Measurements from ENCODE around the gene SLC39A11.

Gene SLC39A11

DNA sequence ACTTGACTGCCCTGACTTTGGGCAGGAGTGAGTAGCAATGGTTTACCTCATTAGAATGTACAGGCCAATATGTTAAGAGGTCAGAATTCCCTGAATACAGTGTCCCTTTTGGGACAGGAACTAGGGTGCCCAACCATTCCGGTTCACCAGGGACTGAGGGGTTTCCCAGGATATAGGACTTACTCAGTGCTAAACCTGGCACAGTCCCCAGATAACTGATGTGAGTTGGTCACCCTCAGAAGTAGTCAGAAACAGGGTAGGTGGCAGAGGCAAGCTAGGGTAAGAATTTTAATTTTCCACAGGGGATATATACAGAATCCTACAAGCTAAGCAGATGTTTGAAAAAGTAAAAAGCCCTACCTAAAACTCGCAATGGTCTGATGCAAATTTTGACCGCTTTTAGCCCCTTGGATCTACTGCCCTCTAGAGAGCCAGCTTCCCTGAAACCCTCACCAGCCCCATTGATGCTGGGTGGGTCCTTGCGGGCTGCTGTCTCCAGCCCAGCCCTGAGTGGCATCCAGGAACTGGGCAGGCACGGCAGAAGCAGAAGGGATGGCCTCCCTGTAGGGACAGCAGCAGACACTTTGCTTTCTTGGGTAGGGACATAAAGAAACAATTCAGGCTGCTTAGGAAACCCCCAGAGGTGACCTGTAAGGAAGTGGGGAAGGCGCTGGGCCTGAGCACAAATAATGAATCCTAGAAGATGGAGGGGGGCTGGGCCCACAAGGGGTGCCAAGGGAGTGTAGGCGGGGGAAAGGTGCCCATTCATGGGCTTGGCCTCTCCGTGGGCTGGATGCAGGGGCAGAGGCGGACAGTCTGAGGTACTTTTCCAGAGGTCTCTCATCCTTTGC, 434.8 kb downstream of the SLC39A11 start:
- WGBS, 2 experiments (ENCODE audit: insufficient coverage in 2 of 2), result 85 to 88% methylated on average over 8 to 9 of the region's 9 CpGs
- no peaks in the 10 kb centered on the region for H3K36me3 ChIP-seq (ENCODE audit: control insufficient read depth, insufficient read depth, low read length)

DNA sequence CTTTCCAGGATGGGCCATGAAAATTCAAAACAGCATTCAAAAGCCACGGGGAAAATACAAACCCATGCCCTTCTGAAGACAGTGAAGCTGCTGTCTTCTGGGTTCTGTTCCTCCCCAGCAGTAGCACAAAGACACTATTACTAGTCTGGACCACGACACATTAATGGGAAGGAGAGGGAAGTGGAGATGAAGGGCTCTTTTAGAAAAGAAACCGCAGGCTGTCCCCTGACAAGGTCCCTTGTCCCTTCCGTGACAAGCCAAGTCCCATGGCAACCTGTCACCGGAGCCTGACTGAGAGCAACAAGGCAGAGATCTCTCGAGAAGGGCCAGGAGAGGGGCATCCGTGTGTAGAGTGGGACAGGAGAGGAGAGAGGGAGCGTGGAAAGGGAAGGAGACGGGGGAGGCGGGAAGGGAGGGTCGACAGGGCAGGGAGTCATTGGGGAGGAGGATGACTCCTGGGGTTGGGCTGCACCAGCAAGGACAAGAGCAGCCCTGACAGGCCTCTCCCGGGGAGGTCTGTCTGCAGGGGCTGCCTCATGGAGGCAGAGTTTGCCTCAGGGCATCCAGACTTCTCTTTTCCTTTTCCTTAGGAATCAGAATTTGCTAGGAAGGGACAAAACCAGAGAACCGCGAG, 436.2 kb downstream of the SLC39A11 start:
- Histone ChIP-seq H3K36me3 (ENCODE audit: control insufficient read depth, insufficient read depth, low read length) (no peaks in the 10 kb centered on the region), H3K4me3 (ENCODE audit: extremely low read depth, insufficient read depth, low read length, poor library complexity, severe bottlenecking) (no peak overlapping the region), H3K27ac (ENCODE audit: low read depth, low read length, severe bottlenecking) (no peak overlapping the region), H3K9me3 (ENCODE audit: control insufficient read depth, low read length) (no peaks in the 10 kb centered on the region), H3K4me1 (ENCODE audit: control insufficient read depth, insufficient read depth, low read length, poor library complexity, severe bottlenecking) (peaks cover 14% of the 10 kb centered on the region)
- 65 to 68% methylated on average over 5 to 10 of the region's 14 CpGs for WGBS, 2 experiments (ENCODE audit: insufficient coverage in 2 of 2)

More for the DNA sequence above, 434.8 kb downstream of the SLC39A11 start:
- Histone ChIP-seq H3K4me1 (ENCODE audit: control insufficient read depth, insufficient read depth, low read length, poor library complexity, severe bottlenecking) (peaks cover 18% of the 10 kb centered on the region), H3K9me3 (ENCODE audit: control insufficient read depth, low read length) (no peaks in the 10 kb centered on the region), H3K27ac (ENCODE audit: low read depth, low read length, severe bottlenecking) (no peak overlapping the region), H3K4me3 (ENCODE audit: extremely low read depth, insufficient read depth, low read length, poor library complexity, severe bottlenecking) (no peak overlapping the region)

DNA sequence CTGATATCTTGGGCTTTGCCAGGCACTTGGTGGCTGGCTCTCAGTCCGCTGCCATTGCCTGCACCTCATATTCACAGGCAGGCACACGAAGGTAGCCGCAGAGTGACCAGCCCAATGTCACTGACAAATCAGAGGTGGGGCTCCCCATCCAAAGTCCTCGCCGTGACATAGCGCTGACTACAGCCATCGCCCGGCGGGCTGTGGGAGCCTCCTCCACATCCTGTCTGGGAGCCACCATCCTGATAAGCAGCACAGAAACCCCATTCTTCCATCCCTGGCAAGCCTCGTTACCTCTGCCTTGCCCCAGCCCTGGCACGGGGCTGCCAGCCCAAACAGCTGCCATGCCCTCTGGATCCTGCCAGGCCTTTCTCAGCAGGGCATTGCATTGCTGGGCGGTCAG, 437.8 kb downstream of the SLC39A11 start:
- no peak overlapping the region for H3K27ac ChIP-seq (ENCODE audit: low read depth, low read length, severe bottlenecking)
- no peak overlapping the region for H3K4me3 ChIP-seq (ENCODE audit: extremely low read depth, insufficient read depth, low read length, poor library complexity, severe bottlenecking)
- peaks cover 6% of the 10 kb centered on the region for H3K4me1 ChIP-seq (ENCODE audit: control insufficient read depth, insufficient read depth, low read length, poor library complexity, severe bottlenecking)
- no peaks in the 10 kb centered on the region for H3K36me3 ChIP-seq (ENCODE audit: control insufficient read depth, insufficient read depth, low read length)
- H3K9me3 ChIP-seq (ENCODE audit: control insufficient read depth, low read length), result no peaks in the 10 kb centered on the region
- 95 to 96% methylated on average over 12 of the region's 12 CpGs for WGBS, 2 experiments (ENCODE audit: insufficient coverage in 2 of 2)

DNA sequence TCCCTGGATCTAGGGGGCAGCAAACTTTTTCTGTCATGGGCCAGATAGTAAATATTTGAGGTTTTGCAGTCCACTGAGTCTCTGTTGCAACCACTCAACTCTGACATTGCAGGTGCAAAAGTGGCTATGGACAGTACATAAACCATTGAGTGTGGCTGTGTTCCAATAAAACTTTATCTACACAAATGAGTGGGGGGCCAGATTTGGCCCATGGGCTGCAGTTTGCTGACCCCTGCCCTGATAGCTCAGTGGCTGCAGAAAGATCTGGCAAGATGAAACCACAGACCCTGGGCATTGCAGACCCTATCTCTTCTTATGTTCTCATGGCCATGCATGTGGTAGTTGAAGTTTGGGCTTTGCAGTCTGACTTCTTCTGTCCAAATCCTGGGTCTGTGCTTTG, 440.5 kb downstream of the SLC39A11 start:
- H3K4me1 ChIP-seq (ENCODE audit: control insufficient read depth, insufficient read depth, low read length, poor library complexity, severe bottlenecking), result peaks cover 7% of the 10 kb centered on the region
- no peak overlapping the region for H3K4me3 ChIP-seq (ENCODE audit: extremely low read depth, insufficient read depth, low read length, poor library complexity, severe bottlenecking)
- H3K9me3 ChIP-seq (ENCODE audit: control insufficient read depth, low read length), result no peaks in the 10 kb centered on the region
- H3K27ac ChIP-seq (ENCODE audit: low read depth, low read length, severe bottlenecking), result no peak overlapping the region
- H3K36me3 ChIP-seq (ENCODE audit: control insufficient read depth, insufficient read depth, low read length), result no peaks in the 10 kb centered on the region

DNA sequence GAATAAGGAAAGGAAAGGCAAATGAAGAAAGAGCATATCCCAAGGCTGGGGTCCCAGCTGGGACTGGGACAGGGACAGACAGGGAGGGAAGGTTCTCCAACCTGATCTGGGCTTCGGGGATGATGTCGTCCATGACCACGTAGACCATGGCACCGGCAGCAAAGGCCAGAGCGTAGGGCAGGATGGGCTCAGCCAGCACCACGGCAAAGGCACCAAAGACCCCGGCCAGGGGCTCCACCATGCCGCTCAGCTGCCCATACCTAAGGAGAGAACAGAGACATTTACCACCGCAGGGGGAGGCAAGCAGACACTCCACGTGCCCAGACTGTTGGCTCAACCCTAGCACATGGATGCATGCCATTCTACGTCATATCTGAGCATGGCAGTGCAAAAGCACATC, 443.8 kb downstream of the SLC39A11 start:
- Histone ChIP-seq H3K36me3 (ENCODE audit: control insufficient read depth, insufficient read depth, low read length) (no peaks in the 10 kb centered on the region), H3K4me3 (ENCODE audit: extremely low read depth, insufficient read depth, low read length, poor library complexity, severe bottlenecking) (no peak overlapping the region)
- WGBS, 2 experiments (ENCODE audit: insufficient coverage in 2 of 2), result 91 to 94% methylated on average over 11 of the region's 11 CpGs

DNA sequence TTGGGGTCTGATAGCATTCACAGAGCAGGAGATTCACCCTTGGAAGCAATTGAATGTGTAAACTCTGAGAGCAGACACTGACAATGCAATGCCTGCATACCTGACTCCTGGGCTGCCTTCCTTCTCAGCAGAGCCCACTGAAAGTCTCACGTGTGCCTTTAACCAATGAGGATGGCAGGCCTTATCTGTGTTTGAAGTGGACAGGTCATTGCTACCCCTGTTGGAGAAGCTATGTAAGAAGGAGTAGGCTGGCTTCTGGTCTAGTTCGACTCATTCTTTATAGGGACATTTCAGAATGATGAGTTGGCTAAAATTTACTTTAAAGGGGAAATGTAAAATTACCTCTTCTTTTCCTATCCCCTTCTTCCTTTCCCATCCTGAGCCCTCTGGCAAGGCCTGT, 446.3 kb downstream of the SLC39A11 start:
- Histone ChIP-seq H3K4me1 (ENCODE audit: control insufficient read depth, insufficient read depth, low read length, poor library complexity, severe bottlenecking) (peaks cover 4% of the 10 kb centered on the region), H3K9me3 (ENCODE audit: control insufficient read depth, low read length) (no peaks in the 10 kb centered on the region), H3K36me3 (ENCODE audit: control insufficient read depth, insufficient read depth, low read length) (no peaks in the 10 kb centered on the region), H3K27ac (ENCODE audit: low read depth, low read length, severe bottlenecking) (no peak overlapping the region), H3K4me3 (ENCODE audit: extremely low read depth, insufficient read depth, low read length, poor library complexity, severe bottlenecking) (no peak overlapping the region)
- 67 to 83% methylated on average over 1 of the region's 2 CpGs for WGBS, 2 experiments (ENCODE audit: insufficient coverage in 2 of 2)

More for the DNA sequence above, 443.8 kb downstream of the SLC39A11 start:
- peaks cover 4% of the 10 kb centered on the region for H3K4me1 ChIP-seq (ENCODE audit: control insufficient read depth, insufficient read depth, low read length, poor library complexity, severe bottlenecking)
- H3K9me3 ChIP-seq (ENCODE audit: control insufficient read depth, low read length), result no peaks in the 10 kb centered on the region
- no peak overlapping the region for H3K27ac ChIP-seq (ENCODE audit: low read depth, low read length, severe bottlenecking)

DNA sequence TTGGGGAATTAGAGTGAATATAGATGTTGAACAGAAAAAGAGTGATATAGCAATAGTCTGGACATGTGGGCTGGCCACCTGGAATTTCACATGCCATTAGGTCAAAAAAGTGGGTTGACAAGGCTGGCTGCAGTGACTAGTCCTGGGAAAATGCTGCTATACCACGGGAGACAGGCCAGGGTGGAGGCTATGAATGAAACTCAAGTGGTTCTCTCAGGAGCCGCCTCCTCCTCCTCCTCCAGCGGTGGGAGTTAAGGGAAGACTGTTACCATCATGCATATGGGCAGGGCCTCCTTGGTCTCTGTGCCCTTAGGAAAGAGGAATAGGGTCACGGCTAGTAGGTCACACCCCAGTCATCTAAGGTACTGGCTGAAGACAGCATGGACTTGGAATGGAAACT, 448.0 kb downstream of the SLC39A11 start:
- Histone ChIP-seq H3K4me1 (ENCODE audit: control insufficient read depth, insufficient read depth, low read length, poor library complexity, severe bottlenecking) (peaks cover 4% of the 10 kb centered on the region), H3K27ac (ENCODE audit: low read depth, low read length, severe bottlenecking) (no peak overlapping the region), H3K4me3 (ENCODE audit: extremely low read depth, insufficient read depth, low read length, poor library complexity, severe bottlenecking) (no peak overlapping the region), H3K9me3 (ENCODE audit: control insufficient read depth, low read length) (no peaks in the 10 kb centered on the region), H3K36me3 (ENCODE audit: control insufficient read depth, insufficient read depth, low read length) (no peaks in the 10 kb centered on the region)
- 93 to 100% methylated on average over 1 to 2 of the region's 4 CpGs for WGBS, 2 experiments (ENCODE audit: insufficient coverage in 2 of 2)

DNA sequence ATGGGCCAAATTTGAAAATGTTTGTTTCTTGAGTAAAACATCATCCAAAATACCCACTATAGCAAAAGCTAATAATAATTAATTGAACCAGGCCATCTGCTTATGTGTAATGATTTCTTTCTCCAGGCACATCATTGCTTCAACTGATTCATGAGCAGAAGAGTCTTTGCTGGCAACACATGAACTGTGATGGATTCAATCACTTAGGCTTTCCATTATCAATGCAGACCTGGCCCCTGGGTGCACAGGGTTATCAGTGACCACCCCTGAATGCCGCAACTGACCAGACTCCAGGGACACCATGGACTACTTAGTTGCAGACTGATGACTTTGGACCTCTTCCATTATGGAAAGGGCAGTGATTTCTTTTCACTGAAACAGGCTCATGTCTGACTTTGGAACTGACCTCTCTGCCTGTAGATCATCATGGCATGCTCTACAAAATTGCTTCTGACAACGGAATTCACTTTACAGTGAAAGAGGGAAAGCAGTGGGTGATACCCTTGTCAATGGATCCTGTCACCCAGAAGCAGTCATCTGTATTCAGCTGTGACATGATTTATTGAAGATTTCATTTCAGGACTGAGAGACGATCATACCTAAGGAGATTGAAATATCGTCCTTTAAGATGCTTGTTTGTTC, 448.8 kb downstream of the SLC39A11 start:
- no peaks in the 10 kb centered on the region for H3K9me3 ChIP-seq (ENCODE audit: control insufficient read depth, low read length)
- no peaks in the 10 kb centered on the region for H3K36me3 ChIP-seq (ENCODE audit: control insufficient read depth, insufficient read depth, low read length)
- no peak overlapping the region for H3K27ac ChIP-seq (ENCODE audit: low read depth, low read length, severe bottlenecking)
- peaks cover 4% of the 10 kb centered on the region for H3K4me1 ChIP-seq (ENCODE audit: control insufficient read depth, insufficient read depth, low read length, poor library complexity, severe bottlenecking)
- WGBS, 2 experiments (ENCODE audit: insufficient coverage in 2 of 2), result 91 to 98% methylated on average over 4 of the region's 4 CpGs
- no peak overlapping the region for H3K4me3 ChIP-seq (ENCODE audit: extremely low read depth, insufficient read depth, low read length, poor library complexity, severe bottlenecking)

DNA sequence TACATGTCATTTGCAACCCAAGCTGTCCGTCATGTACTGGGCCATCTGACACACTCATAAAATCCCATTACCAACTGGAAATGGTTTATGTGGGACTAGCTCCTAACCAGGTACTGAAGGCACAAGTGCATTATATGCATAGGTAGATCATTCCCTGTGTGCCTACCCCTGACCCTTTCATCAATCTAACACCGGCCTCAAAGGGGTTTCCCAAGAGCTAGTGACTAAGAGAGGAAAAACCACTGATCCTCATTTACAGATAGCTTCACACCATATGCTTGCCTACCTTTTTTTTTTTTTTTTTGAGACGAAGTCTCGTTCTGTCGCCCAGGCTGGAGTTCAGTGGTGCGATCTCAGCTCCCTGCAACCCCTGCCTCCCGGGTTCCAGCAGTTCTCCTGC, 449.8 kb downstream of the SLC39A11 start:
- Histone ChIP-seq H3K36me3 (ENCODE audit: control insufficient read depth, insufficient read depth, low read length) (no peaks in the 10 kb centered on the region), H3K4me3 (ENCODE audit: extremely low read depth, insufficient read depth, low read length, poor library complexity, severe bottlenecking) (no peak overlapping the region), H3K9me3 (ENCODE audit: control insufficient read depth, low read length) (no peaks in the 10 kb centered on the region), H3K4me1 (ENCODE audit: control insufficient read depth, insufficient read depth, low read length, poor library complexity, severe bottlenecking) (peaks cover 4% of the 10 kb centered on the region), H3K27ac (ENCODE audit: low read depth, low read length, severe bottlenecking) (no peak overlapping the region)
- whole genome bisulfite sequencing, 2 experiments (ENCODE audit: insufficient coverage in 2 of 2), result 96% methylated on average over 4 of the region's 7 CpGs

DNA sequence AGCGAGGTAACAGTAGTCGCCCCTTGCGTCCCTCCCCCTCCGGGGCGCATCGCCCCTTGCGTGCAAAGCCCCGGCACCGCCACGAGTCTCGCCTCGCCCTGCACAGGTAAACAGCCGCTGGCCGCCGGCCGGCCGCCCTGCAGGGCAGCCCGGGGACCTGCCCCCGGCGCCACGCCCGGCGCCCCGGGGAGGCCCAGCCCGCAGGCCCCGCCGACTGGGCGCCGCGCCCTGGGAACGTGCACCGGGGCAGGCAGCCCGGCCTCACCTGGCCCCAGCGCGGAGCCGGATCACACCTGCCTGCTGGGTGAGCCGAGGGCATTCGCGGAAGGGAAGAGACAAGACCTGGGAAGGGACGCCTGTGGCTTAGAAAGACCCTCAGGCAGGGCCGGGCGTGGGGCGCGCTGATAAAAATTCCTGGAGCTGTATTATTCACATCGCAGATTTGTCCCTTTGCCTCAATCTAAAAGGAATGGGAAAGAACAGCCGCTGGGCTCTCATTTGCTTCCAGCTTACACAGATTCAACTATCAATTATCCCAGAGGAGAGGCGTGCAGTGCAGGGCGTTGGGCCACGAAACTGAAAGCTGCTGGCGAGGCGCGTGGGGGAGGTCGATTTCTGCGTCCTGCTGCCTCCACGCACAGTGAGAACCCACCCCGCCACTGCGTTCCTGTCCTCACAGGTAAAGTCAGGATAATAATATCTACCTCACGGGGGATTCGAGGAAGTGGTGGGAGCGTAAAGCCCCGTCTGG, 451.9 kb downstream of the SLC39A11 start:
- 93% methylated on average over 51 to 59 of the region's 61 CpGs for WGBS, 2 experiments (ENCODE audit: insufficient coverage in 2 of 2)
- H3K9me3 ChIP-seq (ENCODE audit: control insufficient read depth, low read length), result no peaks in the 10 kb centered on the region

More for the DNA sequence above, 451.9 kb downstream of the SLC39A11 start:
- Histone ChIP-seq H3K27ac (ENCODE audit: low read depth, low read length, severe bottlenecking) (no peak overlapping the region), H3K4me1 (ENCODE audit: control insufficient read depth, insufficient read depth, low read length, poor library complexity, severe bottlenecking) (no peaks in the 10 kb centered on the region), H3K4me3 (ENCODE audit: extremely low read depth, insufficient read depth, low read length, poor library complexity, severe bottlenecking) (no peak overlapping the region), H3K36me3 (ENCODE audit: control insufficient read depth, insufficient read depth, low read length) (no peaks in the 10 kb centered on the region)
